K562 (cell line): ENCODE data around the gene TLE3. TPM values are rescaled to one million over a fixed set of nuclear protein-coding genes. Genes with fewer than 3 reads are reported as not detected.

Experiments
- CBX1 ChIP-seq: sonication (generic); IDR thresholded peaks from 2 replicates; pipeline ENCODE4 v1.6.1; 2016; ENCODE audit warnings: antibody characterized with exemption, low read depth, mild to moderate bottlenecking
- CCNT2 ChIP-seq: IDR thresholded peaks from 2 replicates; pipeline ENCODE4 v1.6.1; 2011; ENCODE audit warnings: borderline replicate concordance, low read depth, mild to moderate bottlenecking, moderate library complexity, mixed read lengths, low read length; ENCODE audit not compliant: insufficient read length; ENCODE audit errors: extremely low read depth
- DIDO1 ChIP-seq: fragments of 450-650 bp; IDR thresholded peaks from 2 replicates; pipeline ENCODE4 v1.6.1; 2016; ENCODE audit warnings: low read depth, missing biosample characterization, missing genetic modification characterization
- DNMT1 ChIP-seq: fragments of 450-650 bp; IDR thresholded peaks from 2 replicates; pipeline ENCODE4 v1.6.1; 2016; ENCODE audit warnings: antibody characterized with exemption, mild to moderate bottlenecking
- HMGN3 ChIP-seq: IDR thresholded peaks from 2 replicates; pipeline ENCODE4 v1.6.1; 2011; ENCODE audit warnings: borderline replicate concordance, low read depth, mild to moderate bottlenecking, mixed read lengths, low read length; ENCODE audit not compliant: insufficient read length; ENCODE audit errors: extremely low read depth
- HNRNPL ChIP-seq: fragments of 200-400 bp; formaldehyde crosslinking; IDR thresholded peaks from 2 replicates; pipeline ENCODE4 v1.6.1; 2017; ENCODE audit warnings: low read depth, mild to moderate bottlenecking, low read length
- MIER1 ChIP-seq: fragments of 450-650 bp; IDR thresholded peaks from 2 replicates; pipeline ENCODE4 v1.6.1; 2016; ENCODE audit warnings: antibody characterized with exemption, mild to moderate bottlenecking, low read depth
- OTX1 ChIP-seq: fragments of 450-650 bp; formaldehyde crosslinking; IDR thresholded peaks from 2 replicates; pipeline ENCODE4 v1.4.0; 2022; ENCODE audit warnings: mild to moderate bottlenecking
- SMARCE1 ChIP-seq: fragments of 450-650 bp; IDR thresholded peaks from 2 replicates; pipeline ENCODE4 v1.7.1; 2016; ENCODE audit warnings: mild to moderate bottlenecking
- TAF7 ChIP-seq: fragments of 450-650 bp; IDR thresholded peaks from 2 replicates; pipeline ENCODE4 v1.6.1; 2016; ENCODE audit warnings: missing genetic modification characterization, missing compliant biosample characterization
- THAP12 ChIP-seq: fragments of 250-450 bp; sonication (Bioruptor Pico); IDR thresholded peaks from 2 replicates; pipeline ENCODE4 v1.9.0; 2021; ENCODE audit warnings: mild to moderate bottlenecking, inconsistent platforms
- ZEB2 ChIP-seq: fragments of 450-650 bp; IDR thresholded peaks from 2 replicates; pipeline ENCODE4 v1.6.1; 2016
- ZNF165 ChIP-seq: fragments of 250-450 bp; sonication (Bioruptor Pico); IDR thresholded peaks from 2 replicates; pipeline ENCODE4 v1.4.0; 2020; ENCODE audit warnings: borderline replicate concordance
- ZNF253 ChIP-seq: fragments of 250-450 bp; sonication (Bioruptor Pico); conservative IDR thresholded peaks from 2 replicates; pipeline ENCODE4 v1.6.1; 2021; ENCODE audit warnings: mild to moderate bottlenecking
- ZNF384 ChIP-seq: IDR thresholded peaks from 2 replicates; pipeline ENCODE4 v1.6.1; 2012; ENCODE audit warnings: low read depth, low read length, improper control_type of control experiment
- ZNF408 ChIP-seq: fragments of 250-450 bp; sonication (Bioruptor Pico); IDR thresholded peaks from 2 replicates; pipeline ENCODE4 v1.4.0; 2020; ENCODE audit warnings: low read depth, mild to moderate bottlenecking, moderate library complexity
- ZNF512 ChIP-seq: IDR thresholded peaks from 2 replicates; pipeline ENCODE4 v1.6.1; 2016; ENCODE audit warnings: missing genetic modification characterization, missing compliant biosample characterization
- ZNF764 ChIP-seq: fragments of 250-450 bp; sonication (Bioruptor Pico); IDR thresholded peaks from 2 replicates; pipeline ENCODE4 v1.4.0; 2020; ENCODE audit warnings: low read depth, mild to moderate bottlenecking, moderate library complexity
- polyA plus RNA-seq, 8 experiments: library from polyadenylated mRNA; depleted of rRNA in 4 of 8; stranded (reverse) in 5 of 8; unstranded in 3 of 8; fragments of >200 nt; fragmentation: Nextera tagmentation in 2 of 8; fragmentation: Illumina TruSeq in 1 of 8; extraction: Ambion mirVana in 2 of 8; extraction: Trizol in 1 of 8; gene quantifications; 2 replicates each; pipeline versions ENCODE4 v1.2.1 to v1.2.3, GENCODE V29; 2011 to 2014; ENCODE audit warnings: inconsistent platforms in 1 of 8, missing spikeins in 1 of 8
- total RNA-seq, 7 experiments: library from RNA; depleted of rRNA in 6 of 7; stranded (reverse); fragments of >200 nt in 6 of 7; fragmentation: Illumina TruSeq in 2 of 7; extraction: Trizol in 2 of 7; gene quantifications; 2 replicates each; pipeline versions ENCODE4 v1.2.1 to v1.2.3, GENCODE V29; 2011 to 2021; ENCODE audit warnings: low replicate concordance in 1 of 7
- TF ChIP-seq, protein P1 (sequence below): sonication (generic); formaldehyde crosslinking; IDR thresholded peaks from 2 replicates; pipeline ENCODE4 v1.8.0; 2022; ENCODE audit warnings: mild to moderate bottlenecking, missing genetic modification reagents

The TLE3 gene
- total and polyA plus RNA-seq, 9 of the 15 experiments (the other 6 are each of a cell fraction or from before 2014, with no cell fraction given) = 1.5 to 84.2 (median 14.1) TPM

DNA sequence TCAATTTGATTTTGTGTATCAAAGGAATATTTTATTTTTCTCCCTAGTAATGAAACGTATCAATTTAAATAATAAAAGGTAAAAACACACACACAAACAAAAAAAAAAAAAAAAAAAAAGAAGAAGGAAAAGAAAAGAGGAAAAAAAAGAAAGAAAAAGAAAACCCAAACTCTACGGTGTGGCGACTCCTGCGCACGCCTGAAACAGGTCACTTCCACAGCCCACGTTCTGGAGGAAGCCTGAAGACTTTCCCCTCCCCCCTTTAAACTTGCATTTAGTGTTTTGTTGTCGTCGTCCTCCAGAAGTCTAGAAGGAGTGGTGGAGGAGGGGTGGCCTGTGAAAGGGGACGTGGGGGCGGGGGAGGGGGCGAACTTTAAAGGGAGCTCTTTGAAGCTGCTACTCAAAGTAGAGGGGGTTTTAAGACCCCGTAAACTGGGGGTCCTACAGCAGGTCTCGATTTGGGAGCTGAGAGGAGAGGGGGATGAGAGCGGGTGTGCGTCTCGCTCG, 2.3 kb upstream of the TLE3 start (continued):
- TF ChIP-seq ZNF253 (CRISPR knock-in tag) = no peak
- TF ChIP-seq HMGN3 = no peak
- peak; percentile 58; the same call in 1 of the 2 replicates for TF ChIP-seq DNMT1
- no peak for TF ChIP-seq DIDO1
- TF ChIP-seq ZNF764 (CRISPR knock-in tag) = no peak
- no peak for TF ChIP-seq OTX1
- no peak for TF ChIP-seq HNRNPL
- TF ChIP-seq ZNF384 = no peak
- TF ChIP-seq, protein P1, sequence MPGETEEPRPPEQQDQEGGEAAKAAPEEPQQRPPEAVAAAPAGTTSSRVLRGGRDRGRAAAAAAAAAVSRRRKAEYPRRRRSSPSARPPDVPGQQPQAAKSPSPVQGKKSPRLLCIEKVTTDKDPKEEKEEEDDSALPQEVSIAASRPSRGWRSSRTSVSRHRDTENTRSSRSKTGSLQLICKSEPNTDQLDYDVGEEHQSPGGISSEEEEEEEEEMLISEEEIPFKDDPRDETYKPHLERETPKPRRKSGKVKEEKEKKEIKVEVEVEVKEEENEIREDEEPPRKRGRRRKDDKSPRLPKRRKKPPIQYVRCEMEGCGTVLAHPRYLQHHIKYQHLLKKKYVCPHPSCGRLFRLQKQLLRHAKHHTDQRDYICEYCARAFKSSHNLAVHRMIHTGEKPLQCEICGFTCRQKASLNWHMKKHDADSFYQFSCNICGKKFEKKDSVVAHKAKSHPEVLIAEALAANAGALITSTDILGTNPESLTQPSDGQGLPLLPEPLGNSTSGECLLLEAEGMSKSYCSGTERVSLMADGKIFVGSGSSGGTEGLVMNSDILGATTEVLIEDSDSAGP (CRISPR knock-in tag) = no peak
- 0 out of 2 replicates have a peak, but pooled peaks have one; percentile 47 for TF ChIP-seq SMARCE1
- TF ChIP-seq ZNF408 = no peak
- TF ChIP-seq ZNF165 (CRISPR knock-in tag) = no peak
- TF ChIP-seq TAF7 (tag) = no peak
- TF ChIP-seq ZNF512 (tag) = peak; percentile 96
- peak; percentile 19; the same call in 1 of the 2 replicates for TF ChIP-seq ZEB2
- no peak for TF ChIP-seq THAP12 (CRISPR knock-in tag)
- peak; percentile 52; the same call in 1 of the 2 replicates for TF ChIP-seq MIER1
- no peak for TF ChIP-seq CBX1
- no peak for TF ChIP-seq CCNT2
